Measurements from ENCODE around the gene HS3ST2. TPM values are rescaled to one million over a fixed set of nuclear protein-coding genes. Genes with fewer than 3 reads are reported as not detected.

Gene HS3ST2
- total RNA-seq, 4 donors from 2014 or later = 0.87 to 3.0 (median 2.3) TPM

- no peak overlapping the region for H3K27ac ChIP-seq
- 56 to 64% methylated on average over 1 of the region's 1 CpG for WGBS, 2 donors
- no peak for DNase-seq (ENCODE audit: low spot score in 2 of 2)
- H3K4me1 ChIP-seq = no peaks in the 10 kb centered on the region
- no peaks in the 10 kb centered on the region for H3K27me3 ChIP-seq
- TF ChIP-seq POLR2A (IDR thresholded peaks at IDR 0.05) (no peak), EP300 (IDR thresholded peaks at IDR 0.05) (no peak)
- TF ChIP-seq, protein P1, sequence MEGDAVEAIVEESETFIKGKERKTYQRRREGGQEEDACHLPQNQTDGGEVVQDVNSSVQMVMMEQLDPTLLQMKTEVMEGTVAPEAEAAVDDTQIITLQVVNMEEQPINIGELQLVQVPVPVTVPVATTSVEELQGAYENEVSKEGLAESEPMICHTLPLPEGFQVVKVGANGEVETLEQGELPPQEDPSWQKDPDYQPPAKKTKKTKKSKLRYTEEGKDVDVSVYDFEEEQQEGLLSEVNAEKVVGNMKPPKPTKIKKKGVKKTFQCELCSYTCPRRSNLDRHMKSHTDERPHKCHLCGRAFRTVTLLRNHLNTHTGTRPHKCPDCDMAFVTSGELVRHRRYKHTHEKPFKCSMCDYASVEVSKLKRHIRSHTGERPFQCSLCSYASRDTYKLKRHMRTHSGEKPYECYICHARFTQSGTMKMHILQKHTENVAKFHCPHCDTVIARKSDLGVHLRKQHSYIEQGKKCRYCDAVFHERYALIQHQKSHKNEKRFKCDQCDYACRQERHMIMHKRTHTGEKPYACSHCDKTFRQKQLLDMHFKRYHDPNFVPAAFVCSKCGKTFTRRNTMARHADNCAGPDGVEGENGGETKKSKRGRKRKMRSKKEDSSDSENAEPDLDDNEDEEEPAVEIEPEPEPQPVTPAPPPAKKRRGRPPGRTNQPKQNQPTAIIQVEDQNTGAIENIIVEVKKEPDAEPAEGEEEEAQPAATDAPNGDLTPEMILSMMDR (IDR thresholded peaks at IDR 0.05) = no peak
- no peaks in the 10 kb centered on the region for H3K36me3 ChIP-seq
- H3K4me3 ChIP-seq = no peak overlapping the region
- H3K9me3 ChIP-seq = peaks cover 0 to 3% (median 0%) of the 10 kb centered on the region in 4 donors
These were observed 148.9 kb downstream of the HS3ST2 start for GRCh38 chr16:22962905-22963304.

Data from tibial nerve (tissue), 4 donors.